GM18520 (cell line): ENCODE measurements around the gene SND1.

Experiments
- ATAC-seq: cut with Tn5 transposase; IDR thresholded peaks from one replicate; pipeline ENCODE4 v1.9.1; 2021; ENCODE audit not compliant: unreplicated experiment

SND1 gene

DNA sequence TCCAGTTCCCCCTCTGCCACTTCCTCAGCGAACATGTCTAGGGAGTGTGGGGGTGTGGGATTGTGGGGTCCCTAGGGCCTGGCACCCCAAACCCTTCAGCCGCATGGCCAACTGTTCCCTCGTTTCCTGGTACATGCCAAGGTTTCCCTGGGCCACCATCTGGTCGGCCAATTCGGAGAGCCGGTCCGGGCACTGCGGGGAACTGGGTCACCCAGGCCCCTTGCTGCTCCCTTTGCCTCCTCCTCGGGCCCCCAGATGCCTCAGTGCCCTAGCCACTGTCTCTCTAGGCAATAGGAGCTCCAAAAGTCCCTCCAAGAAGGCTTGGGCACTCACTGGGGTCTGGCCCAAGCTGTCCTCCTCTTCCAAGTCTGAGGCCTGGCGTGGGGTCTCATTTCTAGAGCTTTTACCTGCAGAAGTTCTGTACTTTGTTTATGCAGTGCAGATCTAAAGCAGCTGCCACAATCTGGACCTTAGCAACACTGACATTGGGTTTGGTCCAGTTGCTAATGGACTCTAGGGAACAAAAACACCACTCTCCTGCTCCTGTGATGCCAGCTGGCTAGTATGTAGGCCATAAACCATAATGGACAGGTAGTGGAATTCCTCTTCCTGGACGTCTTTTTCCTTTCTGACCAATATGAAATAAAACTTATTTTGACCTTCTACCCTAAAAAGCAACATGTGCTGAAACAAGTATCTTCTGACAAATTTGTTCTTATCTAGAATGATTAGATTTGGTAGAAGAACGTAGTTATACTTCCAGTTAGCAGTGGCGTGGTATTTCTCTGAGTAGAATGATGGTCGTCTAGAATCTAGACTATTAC is 206.3 kb downstream of the SND1 start:
- ATAC-seq, result no peak

DNA sequence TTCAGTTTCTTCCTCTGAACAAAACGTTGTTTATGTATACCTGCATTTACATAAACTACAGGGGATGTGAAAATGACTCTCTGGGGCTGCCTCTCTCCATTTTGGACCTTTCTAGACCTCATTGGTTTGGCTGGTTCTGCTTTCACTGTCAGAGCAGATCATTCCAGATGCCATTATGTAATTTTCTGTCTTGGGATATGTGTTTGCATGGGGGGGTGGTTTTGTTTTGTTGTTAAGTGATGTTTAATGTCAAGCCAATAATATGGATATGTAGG is 206.9 kb downstream of the SND1 start:
- no peak for ATAC-seq

DNA sequence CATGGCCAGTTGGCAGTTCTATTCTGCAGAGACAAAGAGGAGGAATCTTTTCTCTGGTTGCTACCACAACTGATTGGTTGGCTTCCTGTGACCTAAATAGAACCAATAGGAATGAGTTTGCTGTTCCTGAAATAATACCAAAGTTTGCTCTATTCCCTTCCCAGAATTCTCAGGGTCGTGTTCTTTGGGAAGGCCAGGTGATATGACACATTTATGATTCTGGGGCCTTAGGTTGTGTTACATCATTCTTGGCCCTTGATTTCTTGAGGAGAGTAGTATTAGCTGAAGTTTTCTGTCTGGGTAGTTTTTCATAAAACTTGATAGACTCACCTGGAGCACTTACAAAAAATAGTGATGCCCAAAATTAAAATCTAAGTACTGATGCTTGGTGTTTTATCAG is 207.3 kb downstream of the SND1 start:
- no peak for ATAC-seq

DNA sequence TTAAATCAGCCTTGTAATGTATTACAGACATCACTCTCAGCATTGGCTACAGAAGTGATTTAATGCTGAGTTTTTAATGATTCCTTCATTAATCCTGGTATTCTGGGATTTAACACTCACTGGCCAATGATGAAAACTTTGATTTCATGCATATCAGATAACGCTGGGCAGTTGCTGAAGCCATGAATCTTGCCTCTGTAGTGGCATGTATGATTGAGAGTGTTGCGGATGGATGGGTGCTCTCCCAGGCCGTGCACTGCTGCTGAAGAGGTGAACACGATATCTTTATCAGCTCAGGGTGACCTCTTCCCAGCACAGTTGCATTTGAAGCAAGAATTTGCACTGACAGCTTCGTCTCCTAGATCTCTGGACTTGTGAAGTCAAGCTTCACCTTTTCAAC is 210.5 kb downstream of the SND1 start:
- no peak for ATAC-seq

DNA sequence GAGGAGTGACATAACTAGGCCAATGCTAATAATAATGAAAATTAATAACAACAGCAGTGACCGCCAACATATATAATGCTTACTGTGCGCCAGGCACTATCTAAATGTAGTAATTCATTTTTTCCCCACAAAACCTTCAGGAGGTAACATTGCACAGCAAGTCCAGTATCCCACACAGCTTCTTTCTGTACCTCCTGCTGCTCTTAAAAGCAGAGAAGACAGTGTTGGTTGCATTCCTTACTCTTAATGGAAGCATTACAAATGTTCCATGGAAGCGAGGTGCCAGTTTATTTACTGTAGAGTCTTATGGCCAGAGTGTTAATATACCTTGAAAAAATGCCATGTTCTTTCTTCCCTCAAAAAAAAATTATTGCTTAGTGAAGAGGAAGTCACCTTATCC is 211.1 kb downstream of the SND1 start:
- ATAC-seq, result no peak

DNA sequence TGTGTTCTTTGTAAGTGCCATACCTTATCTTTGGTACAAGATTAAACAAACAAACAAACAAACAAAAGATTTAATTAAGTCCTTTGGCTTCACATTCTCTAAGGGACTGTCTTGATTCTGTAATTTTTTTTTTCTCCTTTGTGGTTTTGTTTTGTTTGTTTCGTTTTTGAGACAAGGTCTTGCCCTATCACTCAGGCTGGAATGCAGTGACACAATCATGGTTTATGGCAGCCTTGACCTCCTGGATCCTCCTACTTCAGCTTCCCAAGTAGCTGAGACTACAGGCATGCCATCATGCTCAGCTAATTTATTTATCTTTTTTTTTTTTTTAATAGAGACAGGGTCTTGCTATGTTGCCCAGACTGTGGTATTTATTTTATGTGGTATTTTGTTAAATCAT is 213.5 kb downstream of the SND1 start:
- ATAC-seq, result no peak

DNA sequence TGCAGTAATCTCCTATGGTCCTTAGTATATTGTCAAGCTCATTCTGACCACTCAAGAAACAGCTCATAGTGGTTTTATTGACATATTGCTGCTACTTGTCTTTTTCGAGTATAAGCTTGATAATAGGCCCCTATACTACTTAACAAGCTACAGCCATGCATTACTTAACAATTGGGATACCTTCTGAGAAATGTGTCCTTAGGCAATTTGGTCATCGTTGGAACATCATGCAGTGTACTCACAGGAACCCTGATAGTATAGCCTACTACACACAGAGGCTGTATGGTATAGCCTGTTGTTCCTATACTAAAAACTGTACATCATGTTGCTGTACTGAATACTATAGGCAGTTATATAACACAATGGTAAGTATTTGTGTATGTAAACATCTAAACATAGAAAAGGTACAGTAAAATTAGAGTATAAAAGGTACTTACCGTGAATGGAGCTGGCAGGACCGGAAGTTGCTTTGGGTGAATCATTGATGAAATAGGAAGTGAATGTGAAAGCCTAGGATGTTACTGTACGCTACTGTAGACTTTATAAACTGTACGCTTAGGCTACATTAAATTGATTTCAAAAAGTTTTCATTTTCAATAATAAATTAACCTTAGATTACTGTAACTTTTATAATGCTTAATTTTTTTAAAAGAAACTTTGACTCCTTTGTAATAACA is 218.4 kb downstream of the SND1 start:
- ATAC-seq, result peak; percentile 36

DNA sequence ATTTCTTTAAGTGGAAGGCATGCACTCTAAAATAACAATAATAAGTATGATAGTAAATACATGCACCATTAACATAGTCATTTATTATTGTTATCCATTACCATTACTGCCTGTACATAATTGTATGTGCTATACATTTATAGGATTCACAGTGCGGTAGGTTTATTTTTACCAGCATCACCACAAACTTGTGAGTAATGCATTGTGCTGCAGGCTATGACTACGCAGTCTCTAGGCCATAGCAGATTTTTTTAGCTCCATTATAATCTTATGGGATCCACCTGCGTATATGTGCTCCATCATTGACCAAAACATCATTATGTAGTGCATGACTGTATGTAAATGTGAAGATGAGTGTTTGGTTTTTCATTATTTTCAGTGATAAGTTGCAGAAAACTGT is 219.2 kb downstream of the SND1 start:
- no peak for ATAC-seq

DNA sequence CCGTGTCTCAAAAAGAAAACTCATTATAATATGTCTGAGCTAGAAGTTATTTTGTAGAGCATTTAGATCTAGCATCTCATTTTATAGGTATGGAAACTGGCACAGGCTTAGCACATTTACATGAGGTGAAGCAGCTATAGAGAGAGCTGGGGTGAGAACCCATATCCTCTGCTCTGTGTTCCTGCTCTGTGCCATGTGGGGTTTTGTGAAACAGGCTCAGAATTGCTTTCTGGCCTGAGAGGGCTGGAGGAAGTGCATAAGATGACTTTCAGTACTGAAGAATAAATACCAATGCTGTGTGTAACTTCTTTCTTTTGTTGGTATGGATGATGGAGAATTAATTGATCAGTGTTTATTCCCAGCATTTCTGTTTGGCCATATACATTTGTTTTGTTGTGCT is 220.1 kb downstream of the SND1 start:
- ATAC-seq, result peak; percentile 37

DNA sequence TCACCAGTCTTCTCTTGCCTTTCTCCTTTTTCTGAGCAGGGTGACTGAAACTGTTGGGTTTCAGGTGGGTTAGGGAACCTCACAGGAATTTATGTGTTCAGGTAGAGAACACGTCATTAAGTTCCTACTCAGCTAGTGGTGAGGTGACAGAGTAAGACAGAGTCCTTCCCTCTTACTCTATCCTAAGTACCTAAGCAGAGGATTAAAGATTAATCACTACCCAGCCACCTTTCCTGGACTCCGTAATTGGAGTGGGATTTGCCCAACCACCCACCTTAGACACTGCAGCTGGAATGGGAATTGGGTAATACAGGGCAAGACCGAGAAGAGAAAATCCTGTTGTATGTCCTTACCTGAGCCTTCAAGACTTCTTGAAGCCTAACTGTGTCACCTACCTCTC is 221.2 kb downstream of the SND1 start:
- no peak for ATAC-seq

DNA sequence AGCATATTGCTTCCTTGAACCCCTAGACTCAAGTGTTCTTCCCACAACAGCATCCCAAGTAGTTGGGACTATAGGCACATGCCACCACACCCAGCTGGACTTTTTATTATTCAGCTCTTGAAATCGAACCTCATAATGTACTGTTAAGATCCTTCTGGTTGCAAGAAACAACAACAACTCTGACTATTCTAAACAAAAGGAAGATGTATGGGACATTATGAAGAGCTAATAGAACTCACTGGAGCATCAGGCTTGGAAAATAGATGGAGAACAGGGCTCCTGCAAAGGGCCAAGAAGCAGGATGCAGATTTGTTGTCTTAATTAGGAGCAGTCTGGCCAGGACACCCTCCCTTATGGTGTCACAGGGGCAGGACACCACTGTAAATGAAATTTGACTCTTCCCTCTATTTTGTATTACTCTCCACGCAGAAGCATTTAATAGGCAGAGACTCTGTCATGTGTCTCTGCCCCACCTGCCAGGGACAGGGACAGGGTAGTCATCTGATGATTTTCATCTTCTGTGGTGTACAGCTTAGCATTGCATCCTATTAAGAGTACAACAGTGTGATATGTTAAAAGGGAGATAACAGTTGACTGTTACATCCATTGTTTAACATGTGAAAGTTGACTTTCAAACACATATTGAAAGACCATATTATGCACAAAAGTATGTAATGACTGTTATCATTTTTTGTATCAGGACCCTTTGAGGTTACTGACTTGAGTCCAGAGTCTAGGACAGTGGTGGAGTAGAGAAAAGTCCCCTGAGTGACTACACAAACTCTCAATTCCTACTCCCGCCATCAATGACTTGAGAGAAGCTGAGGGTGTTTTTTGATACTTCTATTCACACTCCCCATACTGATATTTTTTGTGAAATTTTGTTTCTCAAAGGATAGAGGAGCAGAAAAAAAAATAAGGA is 222.0 kb downstream of the SND1 start:
- no peak for ATAC-seq

DNA sequence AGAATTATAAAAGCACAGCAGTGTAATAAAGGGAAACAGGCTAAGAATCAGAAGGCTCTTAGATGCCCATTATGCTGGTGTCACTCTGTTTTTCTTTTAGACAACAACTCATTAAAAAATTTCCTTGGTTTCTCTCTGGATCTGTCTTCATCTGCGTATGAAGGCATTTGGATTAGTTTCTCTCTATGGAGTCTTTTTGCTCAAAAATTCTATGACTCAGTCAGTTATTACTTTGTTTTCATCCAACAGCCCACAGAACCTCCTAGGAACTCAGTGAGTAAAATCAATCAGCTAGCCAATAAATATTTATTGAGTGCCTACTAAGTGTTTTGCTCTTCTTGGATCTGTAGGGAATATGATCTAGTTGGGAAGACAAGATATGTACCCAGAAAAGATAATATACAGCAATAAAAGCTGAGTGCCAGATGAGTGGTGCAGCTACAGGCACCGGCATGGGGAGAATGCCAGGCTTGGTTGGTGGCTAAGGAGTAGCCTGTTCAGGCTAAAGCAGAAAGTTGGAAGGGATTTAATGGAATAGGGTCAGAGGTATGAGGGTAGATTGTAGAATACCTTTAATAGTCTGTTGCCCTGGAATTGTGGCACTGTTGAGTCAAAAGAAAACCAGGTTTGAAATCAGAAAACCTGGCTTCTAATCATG is 223.1 kb downstream of the SND1 start:
- no peak for ATAC-seq

DNA sequence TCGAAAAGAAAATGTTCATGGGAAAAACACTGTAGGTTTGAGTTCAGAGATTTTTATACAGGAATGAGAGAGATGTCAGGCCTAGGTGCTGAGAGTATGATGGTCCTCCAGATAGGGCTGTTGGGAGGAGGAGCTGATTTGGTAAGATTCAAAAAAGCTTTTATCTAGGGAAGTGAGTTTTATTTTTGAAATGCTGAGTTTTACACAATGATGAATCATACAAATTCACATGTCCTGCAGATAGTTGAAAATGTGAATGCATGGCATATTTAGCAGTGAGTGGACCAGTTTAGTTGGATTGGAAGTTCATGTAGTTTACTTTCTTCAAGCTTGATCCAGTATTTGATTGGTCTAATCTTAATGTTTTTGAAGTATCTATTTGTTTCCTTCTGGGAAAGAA is 224.4 kb downstream of the SND1 start:
- ATAC-seq, result no peak

DNA sequence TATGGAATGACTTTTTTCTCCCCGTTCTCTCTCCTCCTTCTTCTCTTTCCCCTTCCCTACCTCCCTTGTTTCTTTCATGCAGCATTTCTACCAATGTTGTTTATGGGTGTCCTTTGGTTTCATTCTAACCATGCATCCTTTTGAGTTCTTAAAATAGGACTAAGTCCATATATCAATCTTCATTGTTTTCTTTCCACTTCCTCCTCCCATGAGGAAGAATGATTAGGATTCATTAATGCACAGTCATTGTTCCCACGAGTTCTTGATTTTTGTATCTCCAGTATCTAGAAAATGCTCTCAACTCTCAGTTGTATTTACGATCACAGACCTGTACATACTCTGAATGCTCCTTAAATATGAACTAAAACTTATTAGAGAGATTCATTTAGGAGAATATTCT is 226.0 kb downstream of the SND1 start:
- ATAC-seq, result no peak

DNA sequence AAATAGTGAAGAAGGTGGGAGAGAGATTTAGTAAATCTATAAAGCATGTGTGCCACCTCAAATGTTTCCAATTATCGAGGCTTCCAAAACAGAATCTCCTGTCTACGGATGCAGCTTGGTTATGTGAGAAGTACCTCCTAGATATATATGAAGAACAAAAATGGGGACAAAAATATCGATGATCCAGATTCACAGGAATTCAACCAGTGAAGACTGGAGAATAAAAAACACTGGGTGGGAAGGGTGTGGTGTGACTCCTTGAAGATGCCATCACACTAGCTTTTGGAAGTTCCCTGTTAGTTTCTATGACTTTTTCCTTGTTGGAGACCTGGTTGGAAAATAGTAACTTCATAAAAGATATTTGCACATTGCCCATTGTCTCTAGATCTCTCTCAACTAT is 226.8 kb downstream of the SND1 start:
- ATAC-seq, result no peak

DNA sequence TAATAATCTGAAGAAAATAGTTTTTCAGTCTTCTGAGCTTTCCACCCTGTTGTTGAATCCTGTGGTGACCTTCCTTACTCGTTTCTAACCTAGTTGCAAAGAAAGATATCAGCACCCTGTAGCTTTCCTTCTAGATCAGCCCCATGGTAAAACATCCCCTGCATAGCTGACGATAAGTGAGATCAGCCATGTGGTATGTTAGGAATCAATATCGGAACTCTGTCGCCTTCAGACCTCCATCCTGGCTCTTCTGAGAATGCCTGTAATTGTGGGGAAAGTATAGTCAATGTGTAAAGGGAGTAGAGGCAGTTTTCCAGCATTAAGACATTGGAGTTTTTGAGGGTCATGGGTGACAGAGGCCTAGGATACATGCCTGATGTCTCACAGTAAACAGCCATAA is 227.4 kb downstream of the SND1 start:
- no peak for ATAC-seq

DNA sequence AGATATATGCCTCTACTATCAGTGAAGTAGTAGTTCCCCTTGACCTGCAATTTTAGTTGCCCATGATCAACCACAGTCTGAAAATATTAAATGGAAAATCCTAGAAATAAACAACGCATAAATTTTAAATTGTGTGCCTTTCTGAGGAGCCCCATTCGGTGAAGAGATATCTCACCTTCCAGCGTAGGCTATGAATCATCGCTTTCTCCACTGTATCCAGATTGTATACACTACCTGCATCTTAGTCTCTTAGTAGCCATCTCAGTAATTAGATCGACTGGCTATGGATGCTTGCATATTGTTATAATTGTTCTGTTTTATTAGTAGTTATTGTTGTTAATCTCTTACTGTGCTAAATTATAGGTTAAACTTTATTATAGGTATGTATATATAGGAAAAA is 227.9 kb downstream of the SND1 start:
- no peak for ATAC-seq

DNA sequence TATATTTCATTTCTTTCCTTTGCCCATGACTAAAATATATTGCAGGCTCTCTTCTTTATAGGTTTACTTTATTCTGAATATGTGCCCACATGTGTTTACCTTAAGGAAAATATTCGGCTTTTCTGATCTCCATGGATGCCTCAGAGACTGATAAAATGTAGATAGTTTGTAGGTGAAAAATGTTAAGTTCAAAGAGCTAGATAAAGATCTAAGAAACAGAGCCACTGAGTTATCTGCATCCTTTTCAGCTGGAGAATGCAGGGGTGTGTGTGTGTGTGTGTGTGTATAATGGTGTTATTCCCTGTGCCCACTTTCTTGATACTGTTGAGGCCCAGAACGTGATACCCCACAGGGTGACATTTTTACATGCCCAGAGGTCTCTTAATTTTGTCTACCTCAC is 228.5 kb downstream of the SND1 start:
- ATAC-seq, result no peak

DNA sequence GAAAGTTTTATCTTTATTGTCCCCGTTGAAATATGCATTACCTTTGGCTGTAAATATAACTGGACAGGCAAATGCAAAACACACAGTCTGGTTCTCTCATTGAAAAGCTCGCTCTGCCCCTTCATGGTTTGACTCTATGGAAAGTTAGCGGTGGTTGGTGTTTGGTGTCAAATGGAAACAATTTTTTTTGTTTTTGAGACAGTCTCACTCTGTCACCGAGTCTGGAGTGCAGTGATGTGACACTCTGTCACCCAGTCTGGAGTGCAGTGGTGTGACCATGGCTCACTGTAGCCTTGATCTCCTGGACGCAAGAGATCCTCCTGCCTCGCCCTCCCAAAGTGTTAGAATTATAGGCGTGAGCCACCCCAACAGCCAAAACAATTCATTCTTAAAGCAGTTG is 229.6 kb downstream of the SND1 start:
- ATAC-seq, result no peak

DNA sequence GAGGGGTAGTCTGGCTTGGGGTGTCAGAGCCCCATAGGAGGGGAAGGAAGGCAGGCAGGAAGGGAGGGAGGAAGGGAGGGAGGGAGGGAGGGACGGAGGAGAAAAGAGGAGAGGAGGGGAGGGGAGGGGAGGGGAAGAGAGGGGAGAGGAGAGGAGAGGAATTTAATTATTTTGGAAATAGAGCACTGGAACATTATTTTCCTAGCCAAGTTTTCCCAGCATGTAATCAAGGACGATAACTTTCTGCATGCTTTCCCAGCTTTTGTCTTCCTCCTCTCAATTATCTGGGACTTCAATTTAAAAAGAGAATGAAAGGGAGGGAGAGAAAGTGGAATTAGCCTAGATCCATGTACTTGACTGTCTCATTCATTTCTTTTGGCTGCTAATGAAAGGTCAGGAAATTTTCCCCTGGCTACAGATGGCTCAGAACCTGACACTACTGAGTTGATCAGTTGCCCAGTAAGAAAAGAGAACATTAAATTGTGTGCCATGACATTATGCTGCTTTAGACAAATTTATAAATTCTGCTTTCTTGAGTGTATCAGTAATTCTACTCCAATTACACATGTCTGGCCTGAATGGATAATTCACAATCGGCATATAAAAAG is 230.4 kb downstream of the SND1 start:
- ATAC-seq, result no peak

DNA sequence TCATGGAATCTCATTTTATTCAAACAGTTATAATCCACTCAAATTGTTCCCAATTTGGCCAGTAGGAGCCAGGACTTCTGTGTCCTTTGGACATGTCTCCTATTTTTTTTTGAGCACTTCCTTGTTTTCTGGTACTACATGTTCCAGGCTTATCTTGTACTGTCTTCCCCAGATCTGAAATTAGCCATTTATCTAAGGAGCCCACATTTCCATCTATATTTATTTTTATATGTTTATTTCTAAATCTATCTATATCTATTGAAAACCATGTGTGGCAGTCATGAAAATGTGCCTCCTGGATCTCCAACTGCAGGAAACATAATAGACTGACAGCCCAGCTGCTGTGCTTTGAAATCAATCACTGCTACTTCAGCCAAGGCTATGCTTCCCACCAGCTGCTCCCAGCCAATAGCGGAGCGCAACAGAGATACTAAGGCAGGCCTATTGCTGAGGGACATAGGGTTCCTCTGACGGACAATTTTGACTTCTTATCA is 232.1 kb downstream of the SND1 start:
- ATAC-seq, result no peak
